NCI-H1930 (cell line): ENCODE measurements around the gene NPHP4.

Experiments
- DNase-seq, 2 experiments: peaks; one replicate each; lab custom pipeline; 2025; lab: John Stamatoyannopoulos, UW

Gene NPHP4

DNA sequence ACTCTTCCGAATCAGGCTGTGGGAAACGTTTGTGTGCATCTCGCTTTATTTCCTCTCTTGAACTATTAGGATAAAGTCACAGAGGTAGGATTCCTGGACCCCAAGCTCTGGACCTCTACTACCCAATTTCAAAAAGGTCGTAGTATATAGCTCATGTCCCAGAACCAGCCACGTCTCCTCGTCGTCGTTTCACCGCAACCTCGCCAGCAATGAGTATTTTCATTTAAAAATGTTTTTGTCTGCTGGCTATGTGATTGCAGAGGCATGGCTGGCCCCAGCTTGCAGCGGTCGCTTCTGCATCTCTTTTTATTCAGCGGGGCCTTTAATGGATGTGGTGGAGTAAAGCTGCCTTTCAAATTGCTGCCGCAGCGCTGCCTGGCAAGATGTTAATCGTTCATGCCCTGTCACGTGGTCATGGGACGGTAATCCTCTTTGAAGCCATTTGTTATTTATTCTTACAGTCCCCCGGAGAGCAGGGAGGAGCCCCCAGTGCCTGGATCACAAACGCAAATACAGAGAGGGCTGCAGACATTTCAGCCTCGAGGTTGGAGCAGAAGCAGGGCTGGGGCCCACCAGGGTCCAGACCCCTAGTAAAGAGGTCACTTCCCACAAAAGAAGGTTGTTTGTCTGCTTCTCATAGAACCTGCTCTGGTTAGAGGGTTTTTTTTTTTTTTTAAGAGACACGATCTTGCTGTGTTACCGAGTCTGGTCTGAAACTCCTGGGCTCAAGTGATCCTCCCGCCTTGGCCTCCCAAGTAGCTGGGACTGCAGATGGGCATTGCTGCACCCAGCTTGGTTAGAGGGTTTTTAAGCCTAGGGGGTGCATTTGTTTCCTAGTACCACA, 11.6 kb upstream of the NPHP4 start:
- DNase-seq, result no peak

DNA sequence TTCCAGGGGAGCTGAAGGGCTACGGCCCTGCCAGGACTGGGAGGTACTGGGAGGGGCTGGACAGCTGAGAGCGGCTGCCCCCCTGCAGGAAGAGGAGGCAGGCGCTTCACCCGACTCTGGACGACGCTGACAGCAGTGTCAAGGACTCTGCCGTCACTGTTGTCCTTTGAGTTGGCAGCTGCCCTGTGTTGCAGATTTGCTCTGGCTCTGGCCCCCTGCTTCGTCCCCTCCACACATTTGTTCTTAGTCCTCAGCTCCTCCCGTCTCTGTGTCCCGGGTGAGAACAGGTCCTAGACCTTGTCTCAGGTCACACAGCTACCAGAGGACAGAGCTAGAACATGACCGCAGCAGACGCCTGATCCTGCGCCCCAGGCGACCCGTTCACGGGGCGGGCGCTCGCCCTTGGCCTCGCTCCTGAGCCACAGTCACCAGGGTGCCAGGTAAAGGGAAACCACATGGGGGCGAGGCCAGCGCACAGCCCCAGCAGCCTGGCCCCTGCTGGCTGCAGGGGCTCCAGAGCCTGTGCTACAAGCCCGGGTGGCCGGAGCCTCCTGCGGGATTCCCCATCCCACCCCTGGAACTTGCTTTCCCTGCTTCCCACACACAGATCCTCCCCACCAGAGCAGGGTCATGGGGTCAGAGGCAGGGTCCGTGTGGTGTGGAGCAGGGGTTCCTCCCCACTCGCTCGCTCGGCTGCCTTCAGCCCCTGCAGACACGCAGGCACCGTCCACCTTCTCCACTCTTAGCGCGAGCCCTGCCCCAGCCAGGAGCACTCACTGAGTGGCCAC, 10.7 kb upstream of the NPHP4 start:
- no peak for DNase-seq

DNA sequence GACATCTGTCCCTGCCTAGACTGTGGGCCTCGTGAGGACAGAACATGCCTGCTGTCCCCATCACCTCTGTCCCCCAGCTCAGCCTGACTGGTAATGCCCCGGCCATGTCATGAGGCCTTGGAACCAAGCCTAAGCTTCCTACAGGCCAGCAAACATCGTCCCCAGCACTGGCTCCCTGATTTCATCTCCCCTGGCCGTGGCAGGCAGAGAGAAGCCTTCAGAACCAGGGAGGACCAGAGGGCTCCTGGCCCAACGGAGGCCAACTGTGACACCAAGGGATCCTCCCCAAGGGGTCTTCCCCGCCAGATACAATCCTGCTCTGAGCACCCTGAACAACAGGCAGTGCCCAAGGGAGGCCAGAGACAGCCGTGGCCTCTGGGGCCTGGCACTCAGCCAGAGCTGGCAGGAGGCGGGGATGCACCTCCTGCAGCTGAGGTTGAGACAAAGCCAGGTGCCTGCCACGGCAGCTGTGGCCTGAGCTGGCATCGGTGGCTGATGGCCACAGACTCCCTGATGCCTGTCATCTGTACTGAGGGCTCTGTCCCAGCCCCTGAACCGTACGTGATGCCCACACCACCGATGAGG, 9.9 kb upstream of the NPHP4 start:
- DNase-seq, result no peak

DNA sequence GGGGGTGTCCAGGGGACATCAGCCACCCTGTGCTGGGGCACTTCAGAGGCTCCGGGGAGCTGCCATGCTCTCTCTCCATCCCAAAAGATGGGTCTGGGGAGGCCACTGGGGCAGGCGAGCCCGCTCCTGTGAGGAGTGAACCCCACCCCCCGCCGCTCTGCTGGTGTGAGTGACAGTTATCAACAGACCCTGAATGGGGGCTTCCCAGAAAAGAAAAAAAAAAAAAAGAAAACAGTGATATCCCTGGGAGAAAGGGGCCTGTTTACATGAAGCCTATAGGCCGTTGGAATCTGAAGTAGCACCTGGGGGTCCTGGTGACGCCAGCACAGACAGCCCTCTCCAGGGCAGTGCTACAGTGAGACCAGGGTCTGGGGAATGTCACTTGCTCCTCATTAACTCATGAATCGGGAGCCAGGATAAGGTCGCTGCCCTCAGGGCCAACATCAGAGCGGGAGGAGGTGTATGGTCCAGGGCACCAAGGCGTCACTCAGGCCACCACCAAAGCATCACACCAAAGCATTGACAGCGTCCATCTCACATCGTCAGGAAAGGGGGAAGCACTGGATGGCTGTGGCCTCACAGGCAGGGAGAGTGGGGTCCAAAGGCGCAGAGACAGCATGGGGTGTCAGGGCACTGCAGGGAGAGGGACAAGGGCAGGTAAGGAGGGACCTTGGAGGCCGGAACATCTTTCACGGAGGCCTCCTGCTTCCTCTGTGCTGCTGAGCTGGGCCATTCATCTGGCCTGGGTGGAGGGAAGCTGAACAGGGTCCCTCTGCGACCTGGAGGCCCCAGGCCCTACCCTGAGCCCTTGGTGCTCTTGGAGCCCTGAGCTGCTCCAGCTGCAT, 8.4 kb upstream of the NPHP4 start:
- DNase-seq, result no peak

DNA sequence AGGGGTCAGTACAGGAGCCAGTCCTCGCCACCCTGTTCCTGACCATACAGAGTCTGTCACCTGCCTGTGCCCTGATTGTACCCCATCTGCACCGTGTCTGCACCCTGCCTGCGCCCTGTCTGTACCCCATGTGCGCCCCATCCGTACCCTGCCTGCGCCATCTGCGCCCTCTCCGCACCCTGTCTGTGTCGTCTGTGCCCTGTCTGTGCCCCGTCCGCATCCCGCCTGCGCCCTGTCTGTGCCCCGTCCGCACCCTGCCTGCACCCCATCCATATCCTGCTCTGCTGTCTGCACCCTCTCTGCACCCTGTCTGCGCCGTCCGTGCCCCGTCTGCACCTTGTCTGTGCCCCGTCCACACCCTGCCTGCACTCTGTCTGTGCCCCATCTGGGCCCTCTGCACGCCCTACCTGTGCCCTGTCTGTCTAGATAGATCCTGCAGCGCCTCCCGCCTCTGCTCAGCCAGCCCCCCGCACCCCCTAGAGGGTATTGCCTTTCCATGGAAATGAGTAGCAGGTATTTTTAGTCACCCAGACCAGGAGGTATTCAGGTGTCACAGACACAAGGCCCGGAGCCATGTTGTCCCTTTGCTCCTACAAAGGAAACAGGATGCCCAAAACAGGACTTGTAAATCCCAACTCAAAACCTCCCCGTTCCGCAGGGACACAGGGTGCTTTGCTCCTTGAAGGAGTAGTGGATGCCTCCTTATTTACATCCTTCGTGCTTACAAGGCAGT, 7.7 kb upstream of the NPHP4 start:
- DNase-seq, result no peak

DNA sequence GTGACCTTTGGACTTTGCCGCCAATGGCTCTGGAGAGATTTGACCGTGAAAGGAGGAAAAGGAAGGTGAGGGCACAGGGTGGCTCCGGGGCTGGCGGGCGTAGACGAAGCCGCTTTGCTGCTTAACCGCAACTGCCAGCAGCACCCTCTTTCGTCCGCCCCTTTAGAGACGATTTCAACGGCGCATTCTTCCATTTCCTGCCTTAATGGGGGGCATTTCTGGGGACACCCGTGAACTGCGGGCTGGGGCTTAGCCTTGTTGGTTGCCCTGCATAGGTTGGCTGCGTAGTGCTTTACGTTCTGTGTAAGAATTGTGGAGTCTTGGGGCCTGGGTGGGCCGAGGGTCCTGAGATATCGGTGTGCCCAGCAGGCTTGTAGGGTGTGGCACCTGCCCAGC, 6.7 kb upstream of the NPHP4 start:
- no peak for DNase-seq

DNA sequence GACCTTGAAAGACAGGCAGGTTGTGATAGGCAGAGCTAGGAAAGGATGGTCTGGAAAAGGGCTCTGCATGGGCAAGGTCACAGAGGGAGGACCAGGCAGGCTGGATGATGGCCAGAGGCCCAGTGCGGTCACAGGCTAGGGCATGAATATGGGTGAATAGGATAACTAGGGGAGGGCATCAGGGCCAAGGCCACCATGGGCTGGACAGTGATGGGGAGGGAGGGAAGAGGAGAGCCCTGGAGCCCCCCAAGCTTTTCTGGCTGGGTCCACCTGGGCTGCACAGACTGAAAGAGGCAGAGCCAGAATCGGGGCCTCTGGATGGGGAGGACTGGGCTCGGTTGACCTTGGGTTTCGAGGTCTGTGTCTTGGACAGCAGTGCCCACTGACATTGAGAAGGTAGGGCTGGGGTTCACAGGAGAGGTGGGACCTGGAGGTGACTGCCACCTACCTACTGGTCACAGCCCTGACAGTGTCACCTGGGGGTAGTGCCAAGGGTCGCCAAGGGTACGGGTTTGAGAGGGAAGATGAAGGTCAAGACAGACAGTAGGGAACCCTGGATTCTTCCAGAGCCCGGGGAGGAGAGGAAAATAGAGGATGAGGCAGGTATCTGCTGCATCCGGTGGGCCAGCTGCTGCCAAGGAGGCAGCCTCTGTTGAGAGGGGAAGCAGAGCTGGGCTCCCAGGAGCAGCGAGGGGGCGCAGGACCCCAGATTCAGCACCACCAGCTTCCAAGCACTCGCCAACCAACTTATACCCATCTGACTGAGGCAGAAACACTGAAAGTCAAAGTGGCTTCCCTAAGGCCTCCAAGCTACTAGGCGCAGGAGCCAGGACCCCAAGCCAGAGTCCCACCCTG, 6.1 kb upstream of the NPHP4 start:
- DNase-seq, result no peak

DNA sequence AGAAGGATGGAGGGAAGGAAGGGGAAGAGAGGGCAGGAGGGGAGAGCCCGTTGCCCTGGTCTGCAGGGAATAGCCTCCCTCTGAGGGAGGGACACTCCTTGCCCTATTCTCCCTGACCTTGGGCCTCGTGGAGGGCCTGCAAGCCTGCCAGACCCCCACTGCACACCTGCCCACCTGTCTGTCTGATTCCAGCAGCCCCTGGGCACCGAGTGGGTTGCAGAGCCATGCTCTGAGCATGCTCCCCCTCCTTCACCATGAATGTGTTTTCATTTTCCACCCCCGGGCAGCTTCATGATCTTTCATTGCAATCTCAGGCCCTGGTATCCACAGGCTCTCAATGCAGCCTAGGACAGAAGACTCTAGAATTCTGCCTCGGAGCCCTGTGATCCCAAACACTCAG, 5.1 kb upstream of the NPHP4 start:
- no peak for DNase-seq

DNA sequence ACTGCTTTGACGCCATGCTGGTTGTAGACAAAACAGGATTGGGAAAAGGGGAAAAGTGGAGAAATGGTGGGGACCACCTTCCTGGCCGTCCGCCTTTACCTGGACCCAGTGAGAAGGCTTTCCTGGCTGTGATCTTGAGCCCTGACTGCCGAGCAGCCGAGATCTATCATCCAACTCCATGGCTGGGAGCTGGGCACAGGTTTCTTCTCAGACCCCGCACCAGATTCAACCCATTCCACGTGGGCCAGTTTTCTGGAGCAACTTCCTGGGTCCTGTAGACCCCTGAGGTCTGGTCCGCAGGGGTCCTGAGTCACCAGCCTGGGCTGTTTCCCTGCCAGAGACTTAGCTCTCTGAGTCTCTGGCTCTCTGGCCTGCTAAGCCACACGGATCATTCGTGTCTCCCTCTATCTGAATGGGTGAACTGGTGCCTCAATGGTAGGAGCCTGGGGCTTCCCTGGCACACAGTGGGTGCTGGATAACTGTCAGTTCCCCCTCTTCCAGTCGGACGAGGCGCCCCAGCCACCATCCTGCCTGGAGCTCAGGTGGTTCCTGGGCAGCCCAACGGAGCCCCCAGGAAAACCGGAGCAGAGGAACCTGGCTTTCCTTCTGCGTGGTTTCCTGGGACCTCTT, 4.5 kb upstream of the NPHP4 start:
- DNase-seq, result no peak

DNA sequence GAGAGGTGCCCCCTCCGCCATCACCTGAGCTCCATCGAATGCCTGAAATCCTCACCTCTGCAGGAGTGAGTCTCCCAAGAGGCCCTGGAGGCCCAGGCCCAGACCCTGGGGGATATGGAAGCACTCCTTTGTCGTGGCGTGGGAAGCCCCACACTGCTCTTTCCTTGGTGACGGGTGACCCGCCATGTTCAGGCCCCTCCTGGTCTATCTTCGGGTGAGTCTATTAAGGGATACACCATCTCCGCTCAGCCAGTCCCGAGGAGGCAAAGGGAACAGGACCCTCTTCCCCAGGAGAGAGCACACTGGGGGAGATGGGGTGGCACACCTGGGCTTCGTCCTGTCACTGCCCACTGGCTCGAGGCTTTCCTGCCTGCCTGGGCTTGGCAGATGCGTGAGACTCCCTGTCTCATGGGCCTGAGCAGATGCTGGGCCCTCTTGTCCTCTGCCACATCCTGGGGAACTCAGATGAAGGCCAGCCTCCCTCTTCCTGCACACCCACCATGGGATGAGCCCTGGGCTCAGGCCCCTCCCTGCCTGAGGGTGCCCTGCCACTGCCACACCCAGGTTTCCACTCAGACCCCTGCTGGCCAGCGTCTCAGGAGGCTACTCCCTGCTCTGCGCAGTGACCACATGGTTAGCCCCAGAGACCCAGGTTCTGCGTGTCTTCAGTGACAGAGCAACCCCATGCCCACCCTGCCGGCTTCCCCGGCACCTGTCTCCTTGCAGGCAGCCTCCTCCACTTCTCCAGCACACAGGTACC, 3.8 kb upstream of the NPHP4 start:
- no peak for DNase-seq

DNA sequence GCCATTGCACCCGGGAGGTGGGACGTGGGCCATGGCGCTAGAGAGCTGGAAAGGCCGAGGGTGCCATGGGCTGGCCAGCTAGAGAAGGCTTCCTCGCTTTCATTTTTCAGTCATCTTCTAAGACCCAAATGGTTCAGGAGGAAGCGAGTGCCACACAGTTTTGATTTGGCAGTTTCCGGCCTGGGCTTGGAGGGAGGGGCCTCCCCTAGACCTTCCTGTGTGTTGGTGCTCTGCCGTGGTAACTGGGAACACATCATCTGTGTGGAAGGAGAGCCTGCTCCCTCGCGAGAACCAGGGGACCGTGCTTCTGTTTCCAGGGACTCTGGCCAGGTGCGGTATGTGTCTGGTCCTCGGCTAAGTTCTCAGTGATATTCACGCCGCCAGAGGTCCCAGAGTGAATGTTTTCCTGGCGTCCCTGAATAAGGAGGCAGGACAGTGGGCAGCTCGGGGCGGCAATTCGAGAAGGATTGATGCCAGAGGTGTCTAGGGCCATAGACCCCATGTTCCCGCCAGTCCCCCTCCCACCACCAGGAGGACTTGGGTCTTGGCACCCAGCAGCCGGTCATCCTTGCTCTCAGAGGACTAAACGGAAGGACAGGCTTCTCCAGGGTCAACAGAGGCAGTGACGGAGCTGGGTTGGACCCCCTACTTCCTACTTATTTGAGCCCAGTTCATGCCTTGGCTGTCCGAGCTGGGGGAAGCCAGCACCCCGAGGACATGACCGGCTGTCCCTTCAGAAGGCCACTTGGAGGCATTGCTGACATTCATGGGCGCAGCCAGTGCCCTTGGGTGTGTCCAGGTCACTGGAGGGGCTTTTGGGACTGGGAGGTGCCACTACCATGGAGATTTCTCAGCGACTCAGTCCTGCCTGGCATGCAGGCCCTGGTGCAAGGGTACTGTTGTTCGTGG, 2.7 kb upstream of the NPHP4 start:
- no peak for DNase-seq

DNA sequence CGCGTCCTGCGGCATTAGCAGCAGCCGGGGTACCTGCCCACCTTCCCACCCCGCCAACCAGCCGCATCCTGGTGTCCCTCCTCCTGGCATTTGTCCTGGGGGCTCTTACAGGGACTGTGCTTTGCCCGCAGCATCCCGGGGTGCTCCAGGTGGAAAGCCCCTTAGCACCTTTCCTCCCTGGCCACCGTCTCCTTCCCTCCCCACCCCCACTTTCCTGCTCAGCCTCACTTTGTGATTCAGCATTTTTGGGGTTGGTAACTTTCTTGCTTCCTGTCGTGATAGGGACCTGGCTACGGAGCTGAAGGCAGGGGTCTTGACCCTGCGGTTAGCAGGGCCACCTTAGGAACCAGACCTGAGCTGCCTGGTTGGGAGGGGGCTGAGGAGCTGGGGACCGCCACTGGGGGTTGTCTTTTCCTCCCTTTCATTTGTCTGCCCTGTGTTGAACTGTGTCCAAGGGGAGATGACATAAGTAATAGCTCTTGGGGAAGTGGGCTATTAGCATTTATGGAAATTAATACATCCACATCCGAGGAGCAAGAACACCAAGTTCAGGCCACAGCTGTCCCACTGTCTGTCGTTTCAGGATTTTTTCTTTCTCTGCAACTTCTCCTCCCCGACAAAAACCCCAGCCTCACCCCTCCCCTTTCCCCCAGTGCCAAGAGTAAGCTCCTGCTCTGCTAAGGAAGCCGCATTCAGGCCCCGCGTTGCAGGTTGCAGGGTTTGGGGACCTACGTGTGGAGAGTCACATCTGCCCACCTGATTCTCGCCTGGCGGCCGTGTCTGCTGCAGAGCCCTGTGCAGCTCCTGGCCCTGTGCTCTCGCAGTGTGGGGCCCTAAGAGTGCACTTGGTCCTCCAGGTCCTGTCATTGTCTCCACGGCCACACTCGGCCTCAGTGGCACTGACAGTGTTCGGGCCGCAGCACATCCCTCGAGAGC, 1.6 kb upstream of the NPHP4 start:
- no peak for DNase-seq

DNA sequence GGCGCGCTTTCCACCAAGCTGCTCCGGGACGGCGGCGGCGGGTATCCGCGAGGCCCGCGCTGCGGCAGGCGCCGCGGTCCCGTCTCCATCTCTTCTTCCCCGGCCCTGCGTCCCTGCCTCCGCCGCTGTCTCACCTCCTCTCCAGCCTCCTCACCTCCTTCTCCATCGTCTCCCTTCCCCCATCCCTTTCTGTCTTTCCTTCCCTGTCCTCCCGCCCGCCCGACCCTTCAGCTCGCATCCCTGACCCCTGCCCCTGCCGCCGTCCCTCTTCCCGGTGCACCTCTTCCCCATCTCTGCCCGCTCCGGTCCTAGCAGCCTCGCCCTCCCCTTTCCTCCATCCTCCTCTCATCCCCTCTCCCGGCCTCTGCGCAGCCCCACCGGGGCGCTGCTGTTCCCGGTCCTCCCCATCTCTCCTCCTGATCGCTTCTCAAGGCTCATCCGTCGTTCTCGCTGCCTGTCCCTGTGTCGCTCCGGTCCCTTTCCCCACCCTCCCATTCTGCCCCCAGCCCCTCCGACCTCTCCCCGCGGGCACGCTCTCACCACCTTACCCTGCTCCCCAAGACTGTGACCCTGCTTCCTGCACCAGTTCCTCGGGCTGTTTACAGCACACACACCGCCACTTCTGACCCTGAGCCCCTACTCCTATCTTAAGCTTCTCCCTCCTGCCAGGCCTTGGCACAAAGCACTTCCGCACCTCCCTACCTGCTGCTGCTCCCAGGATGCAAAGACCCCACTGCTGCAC, 760 bp upstream of the NPHP4 start:
- DNase-seq, result no peak

DNA sequence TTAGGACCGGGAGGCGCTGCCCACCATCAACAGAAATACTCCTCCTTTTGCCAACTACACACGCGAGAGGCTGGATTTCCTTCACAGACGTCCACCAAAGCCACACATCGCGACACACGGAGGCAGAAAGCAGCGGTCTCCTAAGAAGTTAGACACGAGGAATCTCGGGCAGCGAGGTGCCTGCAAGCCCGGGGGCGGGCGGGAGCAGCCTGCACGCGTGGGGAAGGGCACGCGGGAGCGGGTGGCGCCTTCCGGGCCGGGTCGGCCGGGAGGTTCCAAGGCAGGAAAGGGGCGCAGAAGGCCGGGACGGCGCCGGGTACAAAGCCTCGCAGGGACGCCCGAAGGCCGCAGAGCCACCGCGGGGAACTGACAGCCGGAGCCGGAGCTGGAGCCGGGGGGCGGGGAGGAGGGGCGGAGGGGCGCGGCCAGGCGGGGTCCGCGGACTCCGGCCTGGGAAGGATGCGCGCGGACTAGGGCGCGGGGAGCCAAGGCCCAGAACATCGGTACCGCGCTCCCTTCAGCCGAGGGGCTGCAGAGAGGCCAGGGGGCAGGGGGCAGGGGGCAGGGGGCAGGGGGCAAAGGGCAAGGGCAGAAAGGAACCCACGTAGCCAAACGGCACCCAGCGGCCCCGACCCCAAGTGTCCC, 722 bp downstream of the NPHP4 start:
- DNase-seq, result peak in 1 of 2 experiments; percentile 24

DNA sequence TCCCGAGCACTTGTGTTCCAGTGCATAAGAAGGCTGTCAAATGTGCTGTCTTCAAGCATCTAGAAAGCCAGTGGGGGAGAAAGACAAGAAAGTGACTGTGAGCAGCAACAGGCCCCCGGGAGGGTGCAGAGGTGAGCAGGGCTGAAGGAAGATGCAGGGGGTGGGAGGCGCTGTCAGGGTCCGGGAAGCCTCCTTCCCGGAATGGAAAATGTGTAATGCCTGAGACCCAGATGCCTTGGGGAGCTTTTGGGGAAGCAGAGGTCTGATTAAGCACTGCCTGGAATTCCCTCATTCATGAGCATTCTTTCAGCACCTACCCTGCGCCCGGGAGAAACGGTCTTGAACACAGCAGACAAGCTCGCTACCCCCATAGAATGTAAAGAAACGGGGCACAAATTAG, 1.3 kb downstream of the NPHP4 start:
- DNase-seq, result no peak
